DOHH2 (cell line): ENCODE data around the gene HMG20A.

Source experiments
- CTCF ChIP-seq: fragments of 200-600 bp; sonication (generic); IDR thresholded peaks from one replicate; pipeline ENCODE4 v1.5.1; 2014; ENCODE audit warnings: antibody characterized with exemption, mild to moderate bottlenecking, low read depth, low read length; ENCODE audit not compliant: poor library complexity, severe bottlenecking
- EZH2phosphoT487 ChIP-seq: fragments of 200-600 bp; sonication (generic); IDR thresholded peaks from 2 replicates; pipeline ENCODE4 v1.6.1; 2017; ENCODE audit warnings: borderline replicate concordance, mild to moderate bottlenecking, antibody characterized with exemption, low read length, moderate library complexity, mixed read lengths

- TF ChIP-seq CTCF (no peak), EZH2phosphoT487 (no peak)
Measured at GRCh38 chr15:77375133-77375532, 45.6 kb upstream of the HMG20A start.
